OCI-LY3 (cell line): ENCODE results near the gene NCAM2.
A peak's percentile ranks its signal among the peaks of the same experiment; 100 is the strongest.

ENCODE experiments used
- H2AFZ ChIP-seq: fragments of 200-600, 300-600 bp; shearing (Covaris generic); 2 replicates; pipeline ENCODE4 v1.6.0; 2014; ENCODE audit warnings: antibody characterized with exemption, low read depth, low read length
- H3K27ac ChIP-seq: fragments of 200-600, 300-600 bp; sonication (generic); 2 replicates; pipeline ENCODE4 v1.5.1; 2014; ENCODE audit warnings: mild to moderate bottlenecking, low read length, moderate library complexity, mixed read lengths
- H3K27me3 ChIP-seq: fragments of 200-600, 300-600 bp; sonication (generic); 2 replicates; pipeline ENCODE4 v1.6.1; 2014; ENCODE audit warnings: low read depth, low read length, mixed read lengths
- H3K36me3 ChIP-seq: fragments of 200-600, 300-600 bp; sonication (generic); replicated peaks from 2 replicates; pipeline ENCODE3; 2014; ENCODE audit warnings: low read depth, low read length, mixed read lengths
- H3K4me1 ChIP-seq: fragments of 300-600, 200-600 bp; sonication (generic); 2 replicates; pipeline ENCODE4 v1.6.1; 2014; ENCODE audit warnings: low read length, mixed read lengths
- H3K4me2 ChIP-seq: fragments of 200-600, 300-600 bp; sonication (generic); 2 replicates; pipeline ENCODE4 v1.6.1; 2014; ENCODE audit warnings: low read length, mixed read lengths
- H3K4me3 ChIP-seq: fragments of 300-600, 200-600 bp; sonication (generic); 2 replicates; pipeline ENCODE4 v1.5.1; 2014; ENCODE audit warnings: antibody characterized with exemption, mild to moderate bottlenecking, low read length, moderate library complexity
- H3K79me2 ChIP-seq: fragments of 300-600, 200-600 bp; shearing (Covaris generic); 2 replicates; pipeline ENCODE4 v1.6.1; 2014; ENCODE audit warnings: mild to moderate bottlenecking, low read length, mixed read lengths
- H3K9ac ChIP-seq: fragments of 300-600, 200-600 bp; shearing (Covaris generic); 2 replicates; pipeline ENCODE4 v1.6.0; 2014; ENCODE audit warnings: mild to moderate bottlenecking, low read length, moderate library complexity
- H3K9me3 ChIP-seq: fragments of 200-600, 300-600 bp; shearing (Covaris generic); 2 replicates; pipeline ENCODE4 v1.6.1; 2014; ENCODE audit warnings: low read length, mixed read lengths; ENCODE audit not compliant: insufficient read depth
- H4K20me1 ChIP-seq: fragments of 200-600, 300-600 bp; sonication (generic); 2 replicates; pipeline ENCODE4 v1.6.1; 2016; ENCODE audit warnings: low read length, mixed read lengths; ENCODE audit not compliant: insufficient read depth
- EZH2phosphoT487 ChIP-seq: fragments of 200-600 bp; shearing (Covaris generic); IDR thresholded peaks from 2 replicates; pipeline ENCODE4 v1.6.1; 2018; ENCODE audit warnings: antibody characterized with exemption, mixed run types, low read depth
- TF ChIP-seq, protein P1 (sequence below): fragments of 200-600, 300-600 bp; sonication (generic); IDR thresholded peaks from 2 replicates; pipeline ENCODE4 v1.5.1; 2014; ENCODE audit warnings: antibody characterized with exemption, low read length, low read depth

Gene NCAM2

DNA sequence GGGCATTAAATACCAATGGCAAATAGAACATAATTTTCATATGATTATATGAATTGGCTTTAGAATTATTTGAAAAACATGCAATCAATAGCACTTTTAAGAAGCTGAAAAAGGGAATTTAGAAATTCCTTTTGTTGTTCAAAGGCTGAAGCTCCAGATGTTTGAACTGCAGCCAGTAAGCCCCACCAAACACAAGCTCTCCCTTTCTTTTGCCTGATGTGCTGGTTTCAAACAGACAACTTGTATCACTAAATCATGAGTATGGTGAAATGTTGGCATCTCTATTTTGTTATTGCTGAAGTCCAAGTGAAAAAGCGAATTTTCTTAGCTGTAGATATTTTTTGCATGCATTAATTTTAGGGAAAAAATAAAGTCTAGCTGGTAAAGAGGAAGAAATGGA is 27.5 kb upstream of the NCAM2 start:
- Histone ChIP-seq H3K9ac (no peak overlapping the region), H3K79me2 (no peaks in the 10 kb centered on the region), H3K4me1 (peaks cover 6% of the 10 kb centered on the region; the same call in 1 of the 2 replicates), H2AFZ (no peak overlapping the region), H3K27ac (no peak overlapping the region), H3K9me3 (no peaks in the 10 kb centered on the region), H3K4me3 (no peak overlapping the region), H3K27me3 (no peaks in the 10 kb centered on the region), H4K20me1 (no peaks in the 10 kb centered on the region), H3K36me3 (no peaks in the 10 kb centered on the region), H3K4me2 (no peak overlapping the region)
- TF ChIP-seq, protein P1, sequence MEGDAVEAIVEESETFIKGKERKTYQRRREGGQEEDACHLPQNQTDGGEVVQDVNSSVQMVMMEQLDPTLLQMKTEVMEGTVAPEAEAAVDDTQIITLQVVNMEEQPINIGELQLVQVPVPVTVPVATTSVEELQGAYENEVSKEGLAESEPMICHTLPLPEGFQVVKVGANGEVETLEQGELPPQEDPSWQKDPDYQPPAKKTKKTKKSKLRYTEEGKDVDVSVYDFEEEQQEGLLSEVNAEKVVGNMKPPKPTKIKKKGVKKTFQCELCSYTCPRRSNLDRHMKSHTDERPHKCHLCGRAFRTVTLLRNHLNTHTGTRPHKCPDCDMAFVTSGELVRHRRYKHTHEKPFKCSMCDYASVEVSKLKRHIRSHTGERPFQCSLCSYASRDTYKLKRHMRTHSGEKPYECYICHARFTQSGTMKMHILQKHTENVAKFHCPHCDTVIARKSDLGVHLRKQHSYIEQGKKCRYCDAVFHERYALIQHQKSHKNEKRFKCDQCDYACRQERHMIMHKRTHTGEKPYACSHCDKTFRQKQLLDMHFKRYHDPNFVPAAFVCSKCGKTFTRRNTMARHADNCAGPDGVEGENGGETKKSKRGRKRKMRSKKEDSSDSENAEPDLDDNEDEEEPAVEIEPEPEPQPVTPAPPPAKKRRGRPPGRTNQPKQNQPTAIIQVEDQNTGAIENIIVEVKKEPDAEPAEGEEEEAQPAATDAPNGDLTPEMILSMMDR = no peak
- TF ChIP-seq EZH2phosphoT487 = no peak

GRCh38 chr21:20971296-20971921 is 26.8 kb upstream of the NCAM2 start:
- no peak overlapping the region for H3K27ac ChIP-seq
- no peaks in the 10 kb centered on the region for H4K20me1 ChIP-seq
- no peaks in the 10 kb centered on the region for H3K79me2 ChIP-seq
- TF ChIP-seq, protein P1 = peak; percentile 60
- no peak for TF ChIP-seq EZH2phosphoT487
- no peaks in the 10 kb centered on the region for H3K27me3 ChIP-seq
- H3K4me3 ChIP-seq = no peak overlapping the region
- no peak overlapping the region for H3K4me2 ChIP-seq
- no peaks in the 10 kb centered on the region for H3K9me3 ChIP-seq
- H3K9ac ChIP-seq = no peak overlapping the region
- H3K36me3 ChIP-seq = no peaks in the 10 kb centered on the region
- H2AFZ ChIP-seq = no peak overlapping the region
- peaks cover 6% of the 10 kb centered on the region; the same call in 1 of the 2 replicates for H3K4me1 ChIP-seq

- no peaks in the 10 kb centered on the region for H3K36me3 ChIP-seq
- H3K9me3 ChIP-seq = no peaks in the 10 kb centered on the region
- no peak for TF ChIP-seq EZH2phosphoT487
- TF ChIP-seq, protein P1 = no peak
- no peak overlapping the region for H2AFZ ChIP-seq
- no peak overlapping the region for H3K4me2 ChIP-seq
- no peaks in the 10 kb centered on the region for H3K27me3 ChIP-seq
- no peak overlapping the region for H3K9ac ChIP-seq
- no peaks in the 10 kb centered on the region for H4K20me1 ChIP-seq
- H3K4me3 ChIP-seq = no peak overlapping the region
- no peaks in the 10 kb centered on the region for H3K79me2 ChIP-seq
- H3K4me1 ChIP-seq = no peaks in the 10 kb centered on the region
- no peak overlapping the region for H3K27ac ChIP-seq
Observed at GRCh38 chr21:20994790-20995189, 3.4 kb upstream of the NCAM2 start.

GRCh38 chr21:20996421-20997310 is 1.5 kb upstream of the NCAM2 start:
- no peak overlapping the region for H2AFZ ChIP-seq
- H3K79me2 ChIP-seq = no peaks in the 10 kb centered on the region
- H3K4me1 ChIP-seq = peaks cover 4% of the 10 kb centered on the region
- H3K27ac ChIP-seq = no peak overlapping the region
- H3K4me3 ChIP-seq = no peak overlapping the region
- H4K20me1 ChIP-seq = no peaks in the 10 kb centered on the region
- no peaks in the 10 kb centered on the region for H3K27me3 ChIP-seq
- no peak overlapping the region for H3K4me2 ChIP-seq
- no peaks in the 10 kb centered on the region for H3K36me3 ChIP-seq
- no peak for TF ChIP-seq EZH2phosphoT487
- TF ChIP-seq, protein P1 = no peak
- H3K9ac ChIP-seq = no peak overlapping the region
- no peaks in the 10 kb centered on the region for H3K9me3 ChIP-seq
